ENCODE measurements around the gene PTMS. TPM values are rescaled to one million over a fixed set of nuclear protein-coding genes. Genes with fewer than 3 reads are reported as not detected.

Gene PTMS
- total RNA-seq, 1 experiment from 2014 or later, result 370 TPM

DNA sequence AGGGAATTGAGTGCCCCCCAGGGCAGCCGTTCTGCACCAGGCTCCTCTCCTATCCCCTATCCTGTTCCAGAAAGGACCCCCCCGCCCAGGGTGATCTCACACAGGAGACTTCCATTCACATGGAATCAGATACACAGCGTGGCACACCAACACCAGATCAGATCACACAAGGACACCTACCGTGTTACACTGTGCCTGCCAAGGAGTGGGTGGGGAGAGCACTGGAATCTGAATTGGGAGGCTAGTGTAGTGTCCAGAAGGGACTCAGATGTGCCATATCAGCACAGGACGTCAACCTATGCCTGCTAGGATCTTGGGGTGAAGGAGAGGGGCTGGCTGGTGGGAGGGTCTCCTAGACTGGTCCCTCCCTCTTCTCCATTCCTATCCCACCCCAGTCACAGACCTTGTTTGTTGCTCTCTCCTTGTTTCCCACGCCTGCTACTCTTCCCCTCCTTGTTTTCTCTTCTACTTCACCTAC is 2.3 kb downstream of the PTMS start (continued):
- TF ChIP-seq, protein P1, sequence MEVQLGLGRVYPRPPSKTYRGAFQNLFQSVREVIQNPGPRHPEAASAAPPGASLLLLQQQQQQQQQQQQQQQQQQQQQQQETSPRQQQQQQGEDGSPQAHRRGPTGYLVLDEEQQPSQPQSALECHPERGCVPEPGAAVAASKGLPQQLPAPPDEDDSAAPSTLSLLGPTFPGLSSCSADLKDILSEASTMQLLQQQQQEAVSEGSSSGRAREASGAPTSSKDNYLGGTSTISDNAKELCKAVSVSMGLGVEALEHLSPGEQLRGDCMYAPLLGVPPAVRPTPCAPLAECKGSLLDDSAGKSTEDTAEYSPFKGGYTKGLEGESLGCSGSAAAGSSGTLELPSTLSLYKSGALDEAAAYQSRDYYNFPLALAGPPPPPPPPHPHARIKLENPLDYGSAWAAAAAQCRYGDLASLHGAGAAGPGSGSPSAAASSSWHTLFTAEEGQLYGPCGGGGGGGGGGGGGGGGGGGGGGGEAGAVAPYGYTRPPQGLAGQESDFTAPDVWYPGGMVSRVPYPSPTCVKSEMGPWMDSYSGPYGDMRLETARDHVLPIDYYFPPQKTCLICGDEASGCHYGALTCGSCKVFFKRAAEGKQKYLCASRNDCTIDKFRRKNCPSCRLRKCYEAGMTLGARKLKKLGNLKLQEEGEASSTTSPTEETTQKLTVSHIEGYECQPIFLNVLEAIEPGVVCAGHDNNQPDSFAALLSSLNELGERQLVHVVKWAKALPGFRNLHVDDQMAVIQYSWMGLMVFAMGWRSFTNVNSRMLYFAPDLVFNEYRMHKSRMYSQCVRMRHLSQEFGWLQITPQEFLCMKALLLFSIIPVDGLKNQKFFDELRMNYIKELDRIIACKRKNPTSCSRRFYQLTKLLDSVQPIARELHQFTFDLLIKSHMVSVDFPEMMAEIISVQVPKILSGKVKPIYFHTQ (CRISPR knock-in tag; IDR thresholded peaks at IDR 0.05), result no peak
- peak; percentile 50 for TF ChIP-seq PRDM15 (CRISPR knock-in tag; IDR thresholded peaks at IDR 0.05)
- TF ChIP-seq SP1 (CRISPR knock-in tag; conservative IDR thresholded peaks at IDR 0.05), result 0 out of 2 replicates have a peak, but pooled peaks have one; percentile 21
- TF ChIP-seq STAT6 (CRISPR knock-in tag; conservative IDR thresholded peaks at IDR 0.05; ENCODE audit: low read depth), result no peak
- TF ChIP-seq CBFB (CRISPR knock-in tag; IDR thresholded peaks at IDR 0.05; ENCODE audit: low read depth), result 0 out of 2 replicates have a peak, but pooled peaks have one; percentile 27
- TF ChIP-seq, protein P2, sequence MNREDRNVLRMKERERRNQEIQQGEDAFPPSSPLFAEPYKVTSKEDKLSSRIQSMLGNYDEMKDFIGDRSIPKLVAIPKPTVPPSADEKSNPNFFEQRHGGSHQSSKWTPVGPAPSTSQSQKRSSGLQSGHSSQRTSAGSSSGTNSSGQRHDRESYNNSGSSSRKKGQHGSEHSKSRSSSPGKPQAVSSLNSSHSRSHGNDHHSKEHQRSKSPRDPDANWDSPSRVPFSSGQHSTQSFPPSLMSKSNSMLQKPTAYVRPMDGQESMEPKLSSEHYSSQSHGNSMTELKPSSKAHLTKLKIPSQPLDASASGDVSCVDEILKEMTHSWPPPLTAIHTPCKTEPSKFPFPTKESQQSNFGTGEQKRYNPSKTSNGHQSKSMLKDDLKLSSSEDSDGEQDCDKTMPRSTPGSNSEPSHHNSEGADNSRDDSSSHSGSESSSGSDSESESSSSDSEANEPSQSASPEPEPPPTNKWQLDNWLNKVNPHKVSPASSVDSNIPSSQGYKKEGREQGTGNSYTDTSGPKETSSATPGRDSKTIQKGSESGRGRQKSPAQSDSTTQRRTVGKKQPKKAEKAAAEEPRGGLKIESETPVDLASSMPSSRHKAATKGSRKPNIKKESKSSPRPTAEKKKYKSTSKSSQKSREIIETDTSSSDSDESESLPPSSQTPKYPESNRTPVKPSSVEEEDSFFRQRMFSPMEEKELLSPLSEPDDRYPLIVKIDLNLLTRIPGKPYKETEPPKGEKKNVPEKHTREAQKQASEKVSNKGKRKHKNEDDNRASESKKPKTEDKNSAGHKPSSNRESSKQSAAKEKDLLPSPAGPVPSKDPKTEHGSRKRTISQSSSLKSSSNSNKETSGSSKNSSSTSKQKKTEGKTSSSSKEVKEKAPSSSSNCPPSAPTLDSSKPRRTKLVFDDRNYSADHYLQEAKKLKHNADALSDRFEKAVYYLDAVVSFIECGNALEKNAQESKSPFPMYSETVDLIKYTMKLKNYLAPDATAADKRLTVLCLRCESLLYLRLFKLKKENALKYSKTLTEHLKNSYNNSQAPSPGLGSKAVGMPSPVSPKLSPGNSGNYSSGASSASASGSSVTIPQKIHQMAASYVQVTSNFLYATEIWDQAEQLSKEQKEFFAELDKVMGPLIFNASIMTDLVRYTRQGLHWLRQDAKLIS (CRISPR knock-in tag; IDR thresholded peaks at IDR 0.05; ENCODE audit: borderline replicate concordance), result no peak
- no peak for TF ChIP-seq CTCF (IDR thresholded peaks at IDR 0.05)
- TF ChIP-seq CREM (CRISPR knock-in tag; IDR thresholded peaks at IDR 0.05), result no peak
- no peak for TF ChIP-seq IRF1 (CRISPR knock-in tag; IDR thresholded peaks at IDR 0.05)
- no peak for TF ChIP-seq RELA (CRISPR knock-in tag; IDR thresholded peaks at IDR 0.05; ENCODE audit: borderline replicate concordance)

Data from WTC11 (cell line).